Measurements from ENCODE around the gene MTERF2. TPM values are rescaled to one million over a fixed set of nuclear protein-coding genes. Genes with fewer than 3 reads are reported as not detected.
"Not testable (repeated sequence)": the region's sequence is repeated elsewhere in the genome, so short reads cannot be mapped to it uniquely, and the experiment has no call there.

MTERF2 gene
- total RNA-seq, 6 experiments from 2014 or later: 3.0 to 5.6 (median 5.1) TPM

DNA sequence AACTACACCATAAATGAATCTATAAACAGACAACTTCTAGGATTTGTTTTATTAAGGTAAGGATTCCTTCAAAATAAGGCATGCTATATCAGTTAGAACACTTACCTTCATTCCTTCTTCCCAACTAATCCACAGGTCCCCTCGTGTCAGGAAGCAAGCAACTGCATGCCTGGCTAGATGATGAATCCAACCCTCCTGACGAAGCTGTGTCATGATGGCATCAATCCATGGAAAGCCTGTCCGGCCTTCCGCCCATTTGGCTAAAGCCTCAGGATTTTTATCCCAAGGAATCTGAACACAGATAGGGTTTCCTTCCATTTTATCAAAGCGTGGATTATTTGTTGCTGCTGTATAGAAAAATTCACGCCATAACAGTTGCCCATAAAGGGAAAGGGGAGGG, 12.5 kb upstream of the MTERF2 start:
- H3K27me3 Mint-ChIP-seq (ENCODE audit: insufficient read depth): no peaks in the 10 kb centered on the region

DNA sequence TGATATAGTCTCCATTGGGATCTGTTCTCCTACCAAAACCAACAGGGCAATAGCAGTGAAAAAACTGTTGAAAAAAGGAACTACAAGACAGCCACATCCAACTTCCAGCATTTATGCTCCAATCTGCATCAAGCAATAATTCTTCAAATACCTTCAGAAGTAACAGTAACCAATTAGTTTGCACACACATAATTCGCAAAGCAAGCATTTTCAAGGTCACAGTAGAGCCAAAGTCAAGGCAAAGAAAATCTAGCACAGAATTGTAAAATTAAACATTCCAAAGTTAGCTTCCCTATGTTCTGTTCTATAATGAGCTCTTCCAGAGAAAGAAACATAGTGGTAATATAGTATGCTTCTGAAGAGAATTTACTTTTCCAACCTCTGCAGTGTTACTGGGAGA, 11.0 kb upstream of the MTERF2 start:
- Mint-ChIP-seq H3K27ac (no peak overlapping the region), H3K27me3 (ENCODE audit: insufficient read depth) (no peaks in the 10 kb centered on the region), H3K4me1 (ENCODE audit: low read depth) (peaks cover 28% of the 10 kb centered on the region), H3K9me3 (no peaks in the 10 kb centered on the region), H3K36me3 (ENCODE audit: low read depth) (peaks cover 14% of the 10 kb centered on the region), H3K4me3 (no peak overlapping the region)
- TF ChIP-seq, protein P1, sequence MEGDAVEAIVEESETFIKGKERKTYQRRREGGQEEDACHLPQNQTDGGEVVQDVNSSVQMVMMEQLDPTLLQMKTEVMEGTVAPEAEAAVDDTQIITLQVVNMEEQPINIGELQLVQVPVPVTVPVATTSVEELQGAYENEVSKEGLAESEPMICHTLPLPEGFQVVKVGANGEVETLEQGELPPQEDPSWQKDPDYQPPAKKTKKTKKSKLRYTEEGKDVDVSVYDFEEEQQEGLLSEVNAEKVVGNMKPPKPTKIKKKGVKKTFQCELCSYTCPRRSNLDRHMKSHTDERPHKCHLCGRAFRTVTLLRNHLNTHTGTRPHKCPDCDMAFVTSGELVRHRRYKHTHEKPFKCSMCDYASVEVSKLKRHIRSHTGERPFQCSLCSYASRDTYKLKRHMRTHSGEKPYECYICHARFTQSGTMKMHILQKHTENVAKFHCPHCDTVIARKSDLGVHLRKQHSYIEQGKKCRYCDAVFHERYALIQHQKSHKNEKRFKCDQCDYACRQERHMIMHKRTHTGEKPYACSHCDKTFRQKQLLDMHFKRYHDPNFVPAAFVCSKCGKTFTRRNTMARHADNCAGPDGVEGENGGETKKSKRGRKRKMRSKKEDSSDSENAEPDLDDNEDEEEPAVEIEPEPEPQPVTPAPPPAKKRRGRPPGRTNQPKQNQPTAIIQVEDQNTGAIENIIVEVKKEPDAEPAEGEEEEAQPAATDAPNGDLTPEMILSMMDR (IDR thresholded peaks at IDR 0.05): no peak
- no peak for DNase-seq

More for the DNA sequence above, 12.5 kb upstream of the MTERF2 start:
- Mint-ChIP-seq H3K27ac (no peak overlapping the region), H3K9me3 (no peaks in the 10 kb centered on the region), H3K36me3 (ENCODE audit: low read depth) (peaks cover 14% of the 10 kb centered on the region), H3K4me3 (no peak overlapping the region), H3K4me1 (ENCODE audit: low read depth) (peaks cover 18% of the 10 kb centered on the region)
- DNase-seq: no peak
- TF ChIP-seq, protein P1 (IDR thresholded peaks at IDR 0.05): no peak

DNA sequence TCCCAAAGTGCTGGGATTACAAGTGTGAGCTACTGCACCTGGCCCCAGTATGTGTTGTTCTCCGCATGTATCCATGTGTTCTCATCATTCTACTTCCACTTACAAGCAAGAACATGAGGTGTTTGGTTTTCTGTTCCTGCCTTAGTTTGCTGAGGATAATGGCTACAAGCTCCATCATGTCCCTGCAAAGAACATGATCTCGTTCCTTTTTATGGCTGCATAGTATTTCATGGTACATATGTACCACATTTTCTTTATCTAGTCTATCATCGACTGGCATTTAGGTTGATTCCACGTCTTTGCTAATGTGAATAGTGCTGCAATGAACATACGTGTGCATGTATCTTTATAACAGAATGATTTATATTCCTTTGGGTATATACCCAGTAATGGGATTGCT, 9.2 kb upstream of the MTERF2 start:
- Mint-ChIP-seq H3K4me1 (ENCODE audit: low read depth) (peaks cover 28% of the 10 kb centered on the region), H3K27ac (0 out of 2 replicates have a peak overlapping the region, but pooled peaks have one; percentile 16), H3K36me3 (ENCODE audit: low read depth) (peaks cover 14% of the 10 kb centered on the region)
- not testable (repeated sequence) for H3K9me3 Mint-ChIP-seq; H3K27me3 Mint-ChIP-seq (ENCODE audit: insufficient read depth); H3K4me3 Mint-ChIP-seq; DNase-seq

DNA sequence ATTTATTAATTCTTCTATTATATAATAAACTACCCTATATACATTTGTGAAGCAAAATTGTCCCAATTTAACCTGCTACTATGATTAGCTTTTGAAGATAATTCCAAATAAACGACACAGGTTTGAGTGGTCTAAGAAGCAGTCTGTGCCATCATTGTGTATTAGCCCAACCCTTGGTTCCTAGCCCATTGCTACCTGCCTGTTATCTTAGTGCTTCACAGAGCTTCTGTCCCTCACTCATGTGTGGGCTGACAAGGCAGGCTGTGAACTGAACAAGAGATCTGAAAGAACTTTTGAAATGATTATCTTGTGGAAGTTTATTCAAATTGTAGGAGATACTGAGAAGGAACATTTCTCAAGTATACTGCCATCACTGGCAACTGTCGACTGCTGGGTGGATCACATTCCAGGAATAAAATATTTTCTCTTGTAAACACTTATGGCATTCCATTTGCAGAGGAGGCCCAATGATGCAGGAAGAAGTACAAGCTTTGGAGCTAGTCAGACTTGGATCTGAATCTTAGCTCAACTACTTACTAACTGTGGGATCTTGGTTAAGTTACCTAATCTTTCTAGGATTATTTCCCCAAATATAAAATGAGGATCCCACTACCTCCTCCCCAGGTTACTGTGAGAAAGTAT, 7.8 kb upstream of the MTERF2 start:
- H3K36me3 Mint-ChIP-seq (ENCODE audit: low read depth): peaks cover 14% of the 10 kb centered on the region
- TF ChIP-seq, protein P1 (IDR thresholded peaks at IDR 0.05): no peak
- H3K27me3 Mint-ChIP-seq (ENCODE audit: insufficient read depth): no peaks in the 10 kb centered on the region
- H3K4me3 Mint-ChIP-seq: peak overlapping the region; percentile 21; the same call in 1 of the 2 replicates
- H3K9me3 Mint-ChIP-seq: no peaks in the 10 kb centered on the region
- peak; percentile 54 for DNase-seq
- H3K27ac Mint-ChIP-seq: peak overlapping the region; percentile 67
- H3K4me1 Mint-ChIP-seq (ENCODE audit: low read depth): peaks cover 29% of the 10 kb centered on the region

DNA sequence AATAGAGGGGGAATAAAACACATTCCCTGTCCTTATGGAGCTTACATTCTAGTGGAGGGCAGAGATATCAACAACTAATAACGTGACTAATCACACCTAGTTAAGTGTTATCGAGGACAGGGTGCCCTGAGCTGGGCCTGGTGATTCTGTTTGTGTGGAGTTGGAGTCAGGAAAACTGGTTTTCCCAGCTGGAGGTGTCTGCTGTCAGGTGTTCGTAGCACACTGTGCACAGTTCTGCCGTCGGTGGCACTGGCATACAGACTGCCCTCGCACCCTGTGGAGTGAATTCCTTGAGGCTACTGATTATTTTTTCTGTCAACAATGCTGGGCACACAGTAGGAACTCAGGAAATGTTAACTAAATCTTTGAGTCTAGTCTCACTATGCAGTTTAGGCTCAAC, 900 bp upstream of the MTERF2 start:
- no peaks in the 10 kb centered on the region for H3K9me3 Mint-ChIP-seq
- peak overlapping the region; percentile 96; the same call in 1 of the 2 replicates for H3K27ac Mint-ChIP-seq
- peak overlapping the region; percentile 97; the same call in 1 of the 2 replicates for H3K4me3 Mint-ChIP-seq
- H3K36me3 Mint-ChIP-seq (ENCODE audit: low read depth): peaks cover 23% of the 10 kb centered on the region
- DNase-seq: no peak
- peaks cover 49% of the 10 kb centered on the region for H3K4me1 Mint-ChIP-seq (ENCODE audit: low read depth)
- H3K27me3 Mint-ChIP-seq (ENCODE audit: insufficient read depth): peaks cover 3% of the 10 kb centered on the region
- TF ChIP-seq, protein P1 (IDR thresholded peaks at IDR 0.05): no peak

DNA sequence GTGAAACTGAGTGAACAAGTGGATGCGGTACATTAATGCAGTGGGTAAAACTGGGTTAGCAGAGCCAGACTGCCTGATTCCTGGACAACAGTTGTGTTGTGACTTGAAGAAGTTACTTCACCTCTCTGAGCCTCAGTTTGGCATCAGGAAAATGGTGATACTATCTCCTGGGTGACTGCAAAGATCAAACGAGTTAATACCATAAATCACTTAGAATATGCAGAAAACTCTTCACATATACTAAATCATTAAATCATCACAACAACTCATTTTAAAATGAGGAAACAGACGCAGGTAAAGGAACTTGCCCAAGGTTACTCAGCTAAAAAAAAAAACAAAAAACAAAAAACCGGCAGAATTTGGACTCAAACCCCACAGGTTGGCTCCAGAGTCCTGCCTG, 811 bp downstream of the MTERF2 start:
- Mint-ChIP-seq H3K27ac (peak overlapping the region; percentile 96), H3K36me3 (ENCODE audit: low read depth) (peaks cover 23% of the 10 kb centered on the region), H3K27me3 (ENCODE audit: insufficient read depth) (peaks cover 3% of the 10 kb centered on the region), H3K9me3 (no peaks in the 10 kb centered on the region), H3K4me1 (ENCODE audit: low read depth) (peaks cover 59% of the 10 kb centered on the region), H3K4me3 (peak overlapping the region; percentile 97)
- DNase-seq: no peak
- TF ChIP-seq, protein P1 (IDR thresholded peaks at IDR 0.05): no peak
